Measurements from ENCODE around the gene DCST1. TPM values are rescaled to one million over a fixed set of nuclear protein-coding genes. Genes with fewer than 3 reads are reported as not detected.

The DCST1 gene
- total and polyA plus RNA-seq, 2 of the 13 experiments (the other 11 are each of a cell fraction or from before 2014, with no cell fraction given): 0.04 TPM; not detected in 1

DNA sequence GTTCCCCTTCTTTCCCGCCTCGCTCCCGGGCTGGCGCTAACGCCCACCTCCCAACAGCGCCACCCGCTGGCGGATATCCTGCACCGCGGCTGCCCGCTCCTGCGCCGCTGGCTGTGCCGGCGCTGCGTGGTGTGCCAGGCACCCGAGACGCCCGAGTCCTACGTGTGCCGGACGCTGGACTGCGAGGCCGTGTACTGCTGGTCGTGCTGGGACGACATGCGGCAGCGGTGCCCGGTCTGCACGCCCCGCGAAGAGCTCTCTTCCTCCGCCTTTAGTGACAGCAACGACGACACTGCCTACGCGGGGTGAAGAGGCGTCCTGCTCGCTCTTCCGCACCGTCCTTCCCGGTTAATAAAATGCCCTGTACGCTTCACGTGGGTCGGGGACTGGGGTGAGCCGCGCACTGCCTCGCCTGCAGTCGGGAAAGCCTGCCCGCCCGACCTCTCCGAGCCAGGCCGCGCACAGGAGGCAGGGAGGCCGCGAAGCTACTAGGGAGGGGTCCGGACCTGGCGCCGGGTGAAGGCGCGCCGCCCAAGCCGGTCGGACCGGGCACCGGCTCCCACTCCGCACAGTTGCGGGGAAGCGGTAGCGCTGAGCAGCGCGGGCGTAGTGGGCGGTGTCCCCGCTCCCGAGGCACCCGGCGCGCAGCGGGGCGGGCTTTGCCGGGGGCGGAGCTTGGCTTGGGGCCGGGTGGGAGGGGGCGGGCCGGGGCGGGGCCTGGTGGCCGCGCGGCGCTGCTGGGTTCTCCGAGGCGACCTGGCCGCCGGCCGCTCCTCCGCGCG, 17.1 kb downstream of the DCST1 start, which contains the start of gene ADAM15 (continued):
- peak; percentile 77; the same call in 1 of the 2 replicates for TF ChIP-seq BRD4 (CRISPR knock-in tag; IDR thresholded peaks at IDR 0.05)
- peak; percentile 80; the same call in 1 of the 2 replicates for TF ChIP-seq ZNF224 (CRISPR knock-in tag; IDR thresholded peaks at IDR 0.05)
- TF ChIP-seq, protein P1, sequence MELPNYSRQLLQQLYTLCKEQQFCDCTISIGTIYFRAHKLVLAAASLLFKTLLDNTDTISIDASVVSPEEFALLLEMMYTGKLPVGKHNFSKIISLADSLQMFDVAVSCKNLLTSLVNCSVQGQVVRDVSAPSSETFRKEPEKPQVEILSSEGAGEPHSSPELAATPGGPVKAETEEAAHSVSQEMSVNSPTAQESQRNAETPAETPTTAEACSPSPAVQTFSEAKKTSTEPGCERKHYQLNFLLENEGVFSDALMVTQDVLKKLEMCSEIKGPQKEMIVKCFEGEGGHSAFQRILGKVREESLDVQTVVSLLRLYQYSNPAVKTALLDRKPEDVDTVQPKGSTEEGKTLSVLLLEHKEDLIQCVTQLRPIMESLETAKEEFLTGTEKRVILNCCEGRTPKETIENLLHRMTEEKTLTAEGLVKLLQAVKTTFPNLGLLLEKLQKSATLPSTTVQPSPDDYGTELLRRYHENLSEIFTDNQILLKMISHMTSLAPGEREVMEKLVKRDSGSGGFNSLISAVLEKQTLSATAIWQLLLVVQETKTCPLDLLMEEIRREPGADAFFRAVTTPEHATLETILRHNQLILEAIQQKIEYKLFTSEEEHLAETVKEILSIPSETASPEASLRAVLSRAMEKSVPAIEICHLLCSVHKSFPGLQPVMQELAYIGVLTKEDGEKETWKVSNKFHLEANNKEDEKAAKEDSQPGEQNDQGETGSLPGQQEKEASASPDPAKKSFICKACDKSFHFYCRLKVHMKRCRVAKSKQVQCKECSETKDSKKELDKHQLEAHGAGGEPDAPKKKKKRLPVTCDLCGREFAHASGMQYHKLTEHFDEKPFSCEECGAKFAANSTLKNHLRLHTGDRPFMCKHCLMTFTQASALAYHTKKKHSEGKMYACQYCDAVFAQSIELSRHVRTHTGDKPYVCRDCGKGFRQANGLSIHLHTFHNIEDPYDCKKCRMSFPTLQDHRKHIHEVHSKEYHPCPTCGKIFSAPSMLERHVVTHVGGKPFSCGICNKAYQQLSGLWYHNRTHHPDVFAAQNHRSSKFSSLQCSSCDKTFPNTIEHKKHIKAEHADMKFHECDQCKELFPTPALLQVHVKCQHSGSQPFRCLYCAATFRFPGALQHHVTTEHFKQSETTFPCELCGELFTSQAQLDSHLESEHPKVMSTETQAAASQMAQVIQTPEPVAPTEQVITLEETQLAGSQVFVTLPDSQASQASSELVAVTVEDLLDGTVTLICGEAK (IDR thresholded peaks at IDR 0.05): no peak
- TF ChIP-seq, protein P1 (CRISPR knock-in tag; IDR thresholded peaks at IDR 0.05): peak; percentile 60; the same call in 1 of the 2 replicates
- no peak for TF ChIP-seq FOXA1 (IDR thresholded peaks at IDR 0.05)
- TF ChIP-seq FOXA1 (CRISPR knock-in tag; IDR thresholded peaks at IDR 0.05): no peak; the same call in 1 of the 2 replicates
- peak; percentile 96 for TF ChIP-seq ZMAT3 (CRISPR knock-in tag; conservative IDR thresholded peaks at IDR 0.05)
- TF ChIP-seq ZNF564 (CRISPR knock-in tag; IDR thresholded peaks at IDR 0.05): 0 out of 2 replicates have a peak, but pooled peaks have one; percentile 77
- TF ChIP-seq ZSCAN31 (CRISPR knock-in tag; IDR thresholded peaks at IDR 0.05; ENCODE audit: low read depth): peak; percentile 94; the same call in 1 of the 2 replicates
- peak; percentile 60; the same call in 1 of the 2 replicates for TF ChIP-seq ZNF331 (CRISPR knock-in tag; IDR thresholded peaks at IDR 0.05)
- 0 out of 2 replicates have a peak, but pooled peaks have one; percentile 46 for TF ChIP-seq MEF2D (CRISPR knock-in tag; IDR thresholded peaks at IDR 0.05)
- TF ChIP-seq ZBTB7A (CRISPR knock-in tag; IDR thresholded peaks at IDR 0.05): 0 out of 2 replicates have a peak, but pooled peaks have one; percentile 63
- TF ChIP-seq ZNF670 (CRISPR knock-in tag; IDR thresholded peaks at IDR 0.05; ENCODE audit: borderline replicate concordance): peak; percentile 55; the same call in 1 of the 2 replicates
- no peak for TF ChIP-seq ZNF207 (IDR thresholded peaks at IDR 0.05; ENCODE audit: borderline replicate concordance)
- no peak for TF ChIP-seq ZNF773 (CRISPR knock-in tag; IDR thresholded peaks at IDR 0.05; ENCODE audit: borderline replicate concordance)
- no peak for TF ChIP-seq ISL2 (CRISPR knock-in tag; IDR thresholded peaks at IDR 0.05)
- TF ChIP-seq AKAP8 (CRISPR knock-in tag; IDR thresholded peaks at IDR 0.05): peak; percentile 79; the same call in 1 of the 2 replicates
- peak; percentile 80; the same call in 1 of the 2 replicates for TF ChIP-seq ZNF234 (CRISPR knock-in tag; conservative IDR thresholded peaks at IDR 0.05)
- TF ChIP-seq KMT2A (CRISPR knock-in tag; IDR thresholded peaks at IDR 0.05): peak; percentile 38; the same call in 1 of the 2 replicates
- no peak for TF ChIP-seq ZNF629 (CRISPR knock-in tag; conservative IDR thresholded peaks at IDR 0.05)
- peak; percentile 12; the same call in 1 of the 2 replicates for TF ChIP-seq NR2C2 (CRISPR knock-in tag; IDR thresholded peaks at IDR 0.05; ENCODE audit: borderline replicate concordance)
- TF ChIP-seq, protein P2, sequence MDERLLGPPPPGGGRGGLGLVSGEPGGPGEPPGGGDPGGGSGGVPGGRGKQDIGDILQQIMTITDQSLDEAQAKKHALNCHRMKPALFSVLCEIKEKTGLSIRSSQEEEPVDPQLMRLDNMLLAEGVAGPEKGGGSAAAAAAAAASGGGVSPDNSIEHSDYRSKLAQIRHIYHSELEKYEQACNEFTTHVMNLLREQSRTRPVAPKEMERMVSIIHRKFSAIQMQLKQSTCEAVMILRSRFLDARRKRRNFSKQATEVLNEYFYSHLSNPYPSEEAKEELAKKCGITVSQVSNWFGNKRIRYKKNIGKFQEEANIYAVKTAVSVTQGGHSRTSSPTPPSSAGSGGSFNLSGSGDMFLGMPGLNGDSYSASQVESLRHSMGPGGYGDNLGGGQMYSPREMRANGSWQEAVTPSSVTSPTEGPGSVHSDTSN (CRISPR knock-in tag; IDR thresholded peaks at IDR 0.05): no peak
